Fibroblast of skin of left biceps (primary cell): ENCODE measurements around the gene TMOD3.

ENCODE experiments used
- DNase-seq, 2 experiments: peaks; one replicate each; pipeline ENCODE4 v3.0.0-alpha.2; 2013; ENCODE audit warnings: low read depth in 2 of 2

Gene TMOD3

GRCh38 chr15:51907136-51907862, 77.8 kb downstream of the TMOD3 start:
- no peak for DNase-seq

GRCh38 chr15:51908316-51908715, 78.9 kb downstream of the TMOD3 start:
- DNase-seq: no peak

GRCh38 chr15:51909584-51909983, 80.1 kb downstream of the TMOD3 start:
- no peak for DNase-seq

GRCh38 chr15:51912528-51912927, 83.1 kb downstream of the TMOD3 start:
- DNase-seq: no peak

- DNase-seq: no peak
Observed at GRCh38 chr15:51917493-51917892, 88.0 kb downstream of the TMOD3 start.

GRCh38 chr15:51924156-51925068, 95.0 kb downstream of the TMOD3 start:
- DNase-seq: no peak

- DNase-seq: no peak
Observed at GRCh38 chr15:51926809-51927208, 97.4 kb downstream of the TMOD3 start.

GRCh38 chr15:51931016-51931415, 101.6 kb downstream of the TMOD3 start:
- DNase-seq: no peak

GRCh38 chr15:51931638-51932037, 102.2 kb downstream of the TMOD3 start:
- DNase-seq: no peak

- DNase-seq: no peak
Observed at GRCh38 chr15:51932161-51932560, 102.7 kb downstream of the TMOD3 start.

- DNase-seq: no peak
Observed at GRCh38 chr15:51935466-51936104, 106.1 kb downstream of the TMOD3 start.

GRCh38 chr15:51936105-51936478, 106.6 kb downstream of the TMOD3 start:
- DNase-seq: no peak

- DNase-seq: no peak
Observed at GRCh38 chr15:51938286-51938685, 108.8 kb downstream of the TMOD3 start.

- no peak for DNase-seq
Observed at GRCh38 chr15:51939216-51939615, 109.8 kb downstream of the TMOD3 start.

- DNase-seq: no peak
Observed at GRCh38 chr15:51947124-51947523, 117.7 kb downstream of the TMOD3 start.

- DNase-seq: no peak
Observed at GRCh38 chr15:51952805-51953204, 123.4 kb downstream of the TMOD3 start.

- DNase-seq: no peak
Observed at GRCh38 chr15:51955504-51955903, 126.1 kb downstream of the TMOD3 start.
